Caco-2 (cell line): ENCODE measurements around the gene C11orf24. TPM values are rescaled to one million over a fixed set of nuclear protein-coding genes. Genes with fewer than 3 reads are reported as not detected.

Source experiments
- BruUV-seq: library from RNA; stranded (reverse); fragments of 400-500 nt; replicated peaks from 2 replicates; lab custom pipeline; 2021; lab: Mats Ljungman, UMichigan
- CTCF ChIA-PET: fragments of 300-600 bp; sonication (Branson Sonifier 250); formaldehyde crosslinking; loops from one replicate; lab custom pipeline; 2022; ENCODE audit warnings: antibody characterized with exemption; lab: Charles Lee
- POLR2A ChIA-PET: fragments of 300-600 bp; sonication (Branson Sonifier 250); formaldehyde crosslinking; loops from one replicate; lab custom pipeline; 2022; ENCODE audit warnings: antibody characterized with exemption; lab: Charles Lee
- DNase-seq, 2 experiments: peaks; one replicate each; pipeline versions ENCODE4 v3.0.0 to v3.0.0-alpha.2; 2020 to 2022
- H3K27me3 ChIP-seq: replicated peaks from 2 replicates; pipeline ENCODE4 v1.6.0; 2011; ENCODE audit warnings: low read length; ENCODE audit not compliant: control insufficient read depth, insufficient read depth
- H3K36me3 ChIP-seq: 2 replicates; pipeline ENCODE4 v1.5.1; 2011; ENCODE audit warnings: low read length; ENCODE audit not compliant: control insufficient read depth, insufficient read depth
- H3K4me1 ChIP-seq: fragments of 250-450 bp; sonication (Bioruptor Pico); 2 replicates; pipeline ENCODE4 v1.5.1; 2020; ENCODE audit warnings: mild to moderate bottlenecking
- H3K4me3 ChIP-seq: 2 replicates; pipeline ENCODE4 v1.5.1; 2011; ENCODE audit warnings: low read depth, mild to moderate bottlenecking, control low read depth, low read length
- H3K9me3 ChIP-seq: fragments of 250-450 bp; sonication (Bioruptor Pico); 2 replicates; pipeline ENCODE4 v1.5.1; 2020; ENCODE audit warnings: mild to moderate bottlenecking, moderate library complexity
- H3K27ac Mint-ChIP-seq: one replicate; pipeline ENCODE4 v1.8.0; 2022; ENCODE audit warnings: mixed read lengths; ENCODE audit not compliant: unreplicated experiment
- H3K27me3 Mint-ChIP-seq: one replicate; pipeline ENCODE4 v1.8.0; 2022; ENCODE audit warnings: mixed read lengths; ENCODE audit not compliant: insufficient read depth, unreplicated experiment
- H3K36me3 Mint-ChIP-seq: one replicate; pipeline ENCODE4 v1.8.0; 2022; ENCODE audit warnings: mild to moderate bottlenecking, mixed read lengths; ENCODE audit not compliant: insufficient read depth, unreplicated experiment
- H3K4me1 Mint-ChIP-seq: one replicate; pipeline ENCODE4 v1.8.0; 2022; ENCODE audit warnings: low read depth, mixed read lengths; ENCODE audit not compliant: unreplicated experiment
- H3K4me3 Mint-ChIP-seq: one replicate; pipeline ENCODE4 v1.8.0; 2022; ENCODE audit warnings: mild to moderate bottlenecking, moderate library complexity, mixed read lengths; ENCODE audit not compliant: unreplicated experiment
- H3K9me3 Mint-ChIP-seq: one replicate; pipeline ENCODE4 v1.8.0; 2022; ENCODE audit warnings: mixed read lengths; ENCODE audit not compliant: unreplicated experiment
- CTCF ChIP-seq, 2 experiments: fragments of 200-600 bp in 1 of 2; IDR thresholded peaks; 1 replicate in 1 of 2; 2 replicates in 1 of 2; pipeline versions ENCODE4 v1.5.1 to v1.8.0; 2011 to 2022; ENCODE audit warnings: antibody characterized with exemption in 1 of 2, control low read depth in 1 of 2, inconsistent platforms in 1 of 2, low read depth in 1 of 2, low read length in 1 of 2, mild to moderate bottlenecking in 1 of 2, moderate library complexity in 1 of 2; ENCODE audit not compliant: insufficient read depth in 1 of 2, severe bottlenecking in 1 of 2, unreplicated experiment in 1 of 2
- intact Hi-C: fragments of 100-400 bp; cut with micrococcal nuclease; formaldehyde crosslinking; loops from one replicate; pipeline ENCODE4 v1.10.0; 2022; ENCODE audit not compliant: unreplicated experiment
- total RNA-seq: library from RNA; stranded (reverse); gene quantifications from 2 replicates; pipeline ENCODE4 v1.2.3, GENCODE V29; 2022

C11orf24 gene
- total RNA-seq, 1 experiment from 2014 or later, result 79.8 TPM

GRCh38 chr11:68303982-68304780 lies 32.4 kb upstream of the C11orf24 start:
- ChIA-PET POLR2A (interaction anchor here (1.1 kb wide), 1 partner anchor 32 kb away, joined by 3 read pairs; the partner anchor contains the start of gene C11orf24), CTCF (interaction anchor here (0.6 kb wide), 1 partner anchor 91 kb away, joined by 5 read pairs; no protein-coding TSS in a partner anchor)
- peak in 1 of 2 experiments; percentile 28 for DNase-seq
- Mint-ChIP-seq H3K4me1 (peaks cover 4% of the 10 kb centered on the region), H3K27me3 (no peaks in the 10 kb centered on the region), H3K36me3 (peaks cover 12% of the 10 kb centered on the region), H3K9me3 (peaks cover 12% of the 10 kb centered on the region), H3K4me3 (no peak overlapping the region), H3K27ac (peak overlapping the region; percentile 20)
- no peak for TF ChIP-seq CTCF (IDR thresholded peaks at IDR 0.05; ENCODE audit: insufficient read depth in 1 of 2, low read depth in 1 of 2, low read length in 1 of 2, severe bottlenecking in 1 of 2, unreplicated experiment in 1 of 2)
- Histone ChIP-seq H3K36me3 (no peaks in the 10 kb centered on the region), H3K27me3 (no peaks in the 10 kb centered on the region), H3K4me1 (peaks cover 12% of the 10 kb centered on the region), H3K9me3 (peaks cover 17% of the 10 kb centered on the region), H3K4me3 (no peak overlapping the region)
- intact Hi-C loops, result no loop called here
- BruUV-seq, result no TSS peak

GRCh38 chr11:68303083-68303482 lies 31.3 kb upstream of the C11orf24 start:
- no TSS peak for BruUV-seq
- Mint-ChIP-seq H3K36me3 (peaks cover 13% of the 10 kb centered on the region), H3K4me3 (no peak overlapping the region), H3K27me3 (no peaks in the 10 kb centered on the region), H3K27ac (no peak overlapping the region), H3K4me1 (peaks cover 15% of the 10 kb centered on the region), H3K9me3 (peaks cover 12% of the 10 kb centered on the region)
- no peaks in the 10 kb centered on the region for H3K36me3 ChIP-seq
- H3K4me1 ChIP-seq, result peaks cover 23% of the 10 kb centered on the region
- intact Hi-C loops, result no loop called here
- H3K9me3 ChIP-seq, result peaks cover 17% of the 10 kb centered on the region
- no peaks in the 10 kb centered on the region for H3K27me3 ChIP-seq
- no peak for TF ChIP-seq CTCF (IDR thresholded peaks at IDR 0.05; ENCODE audit: insufficient read depth in 1 of 2, low read depth in 1 of 2, low read length in 1 of 2, severe bottlenecking in 1 of 2, unreplicated experiment in 1 of 2)
- ChIA-PET CTCF (interaction anchor here (0.6 to 1.0 kb wide), 4 partner anchors 8 to 553 kb away, joined by 3 to 7 read pairs (median 4); no protein-coding TSS in a partner anchor), POLR2A (interaction anchor here (1.1 to 1.3 kb wide), 2 partner anchors 11 to 31 kb away, joined by 3 to 4 read pairs; partner anchors contain the start of gene C11orf24)
- no peak overlapping the region for H3K4me3 ChIP-seq
- DNase-seq, result no peak

- peaks cover 27% of the 10 kb centered on the region for H3K4me1 ChIP-seq
- peaks cover 19% of the 10 kb centered on the region for H3K4me1 Mint-ChIP-seq
- H3K4me3 Mint-ChIP-seq, result no peak overlapping the region
- H3K27me3 Mint-ChIP-seq, result no peaks in the 10 kb centered on the region
- ChIA-PET CTCF (interaction anchor here (0.6 to 1.0 kb wide), 4 partner anchors 8 to 554 kb away, joined by 3 to 7 read pairs (median 4); no protein-coding TSS in a partner anchor), POLR2A (interaction anchor here (1.3 kb wide), 1 partner anchor 11 kb away, joined by 4 read pairs; no protein-coding TSS in a partner anchor)
- no peaks in the 10 kb centered on the region for H3K27me3 ChIP-seq
- H3K4me3 ChIP-seq, result no peak overlapping the region
- peaks cover 17% of the 10 kb centered on the region for H3K9me3 ChIP-seq
- TF ChIP-seq CTCF (IDR thresholded peaks at IDR 0.05; ENCODE audit: insufficient read depth in 1 of 2, low read depth in 1 of 2, low read length in 1 of 2, severe bottlenecking in 1 of 2, unreplicated experiment in 1 of 2), result no peak
- intact Hi-C loops, result no loop called here
- no TSS peak for BruUV-seq
- no peak overlapping the region for H3K27ac Mint-ChIP-seq
- peaks cover 12% of the 10 kb centered on the region for H3K9me3 Mint-ChIP-seq
- no peaks in the 10 kb centered on the region for H3K36me3 ChIP-seq
- peaks cover 17% of the 10 kb centered on the region for H3K36me3 Mint-ChIP-seq
- peak; percentile 41 to 75 for DNase-seq
These were observed 30.9 kb upstream of the C11orf24 start for GRCh38 chr11:68302670-68303069.
